ENCODE data around the gene KAZN.

KAZN gene

DNA sequence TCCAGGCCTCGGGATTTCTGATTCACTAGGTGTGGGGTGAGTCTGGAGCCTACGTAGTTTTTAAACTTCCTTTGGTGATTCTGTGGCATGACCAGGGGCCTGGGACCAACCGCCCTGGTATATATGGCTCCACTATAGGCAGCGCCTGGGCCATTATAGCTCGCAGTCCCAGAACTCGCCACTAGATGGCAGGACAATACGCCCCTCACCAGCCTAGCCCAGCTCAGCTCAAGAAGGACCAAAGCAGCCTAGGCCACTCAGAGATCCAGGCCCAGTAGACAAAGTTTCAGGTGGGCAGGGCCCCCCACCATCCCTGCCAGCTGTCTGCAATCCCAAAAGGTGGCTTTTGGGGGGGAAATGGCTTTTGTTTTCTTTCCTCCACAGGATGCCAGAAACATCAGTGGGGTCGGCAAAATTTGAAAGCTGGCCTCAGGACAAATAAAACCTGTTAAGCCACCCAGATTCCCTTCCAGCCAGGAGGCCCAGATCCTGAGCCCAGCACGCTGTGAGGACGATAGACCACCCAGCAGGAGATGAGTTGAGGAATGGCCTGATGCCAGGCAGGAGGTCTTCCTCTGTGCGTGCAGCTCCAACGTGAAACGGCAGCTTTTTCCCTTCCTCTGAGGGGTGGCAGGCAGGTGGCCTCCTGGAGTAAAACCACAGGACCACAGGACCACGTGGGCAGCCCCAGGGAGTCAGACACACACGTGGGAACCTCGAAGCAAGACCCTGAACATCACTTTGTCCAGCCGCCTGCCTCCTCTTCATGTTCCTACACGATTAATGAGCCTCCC is 530.2 kb downstream of the KAZN start:
- peak; percentile 72 for DNase-seq
- Histone ChIP-seq H3K4me1 (ENCODE audit: low read length) (peaks cover 11% of the 10 kb centered on the region; the same call in 1 of the 2 replicates), H3K4me2 (ENCODE audit: low read depth, low read length) (no peak overlapping the region), H3K4me3 (ENCODE audit: low read length) (no peak overlapping the region), H2AFZ (ENCODE audit: low read length) (no peak overlapping the region), H3K79me2 (ENCODE audit: low read length) (no peaks in the 10 kb centered on the region), H3K9ac (ENCODE audit: low read length) (no peak overlapping the region), H3K9me3 (replicated peaks; ENCODE audit: insufficient read depth, low read length) (no peaks in the 10 kb centered on the region), H4K20me1 (ENCODE audit: insufficient read depth, low read length) (no peaks in the 10 kb centered on the region), H3K9me2 (replicated peaks; ENCODE audit: insufficient read depth, low read length) (no peaks in the 10 kb centered on the region), H3F3A (ENCODE audit: insufficient read depth, low read length) (no peaks in the 10 kb centered on the region), H3K36me3 (replicated peaks; ENCODE audit: insufficient read depth, low read length) (no peaks in the 10 kb centered on the region), H3K27me3 (replicated peaks; ENCODE audit: insufficient read depth, low read length) (no peaks in the 10 kb centered on the region), H3K27ac (ENCODE audit: low read length) (no peak overlapping the region)
- TF ChIP-seq EZH2phosphoT487 (IDR thresholded peaks at IDR 0.05; ENCODE audit: low read length), result no peak
- TF ChIP-seq, protein P1, sequence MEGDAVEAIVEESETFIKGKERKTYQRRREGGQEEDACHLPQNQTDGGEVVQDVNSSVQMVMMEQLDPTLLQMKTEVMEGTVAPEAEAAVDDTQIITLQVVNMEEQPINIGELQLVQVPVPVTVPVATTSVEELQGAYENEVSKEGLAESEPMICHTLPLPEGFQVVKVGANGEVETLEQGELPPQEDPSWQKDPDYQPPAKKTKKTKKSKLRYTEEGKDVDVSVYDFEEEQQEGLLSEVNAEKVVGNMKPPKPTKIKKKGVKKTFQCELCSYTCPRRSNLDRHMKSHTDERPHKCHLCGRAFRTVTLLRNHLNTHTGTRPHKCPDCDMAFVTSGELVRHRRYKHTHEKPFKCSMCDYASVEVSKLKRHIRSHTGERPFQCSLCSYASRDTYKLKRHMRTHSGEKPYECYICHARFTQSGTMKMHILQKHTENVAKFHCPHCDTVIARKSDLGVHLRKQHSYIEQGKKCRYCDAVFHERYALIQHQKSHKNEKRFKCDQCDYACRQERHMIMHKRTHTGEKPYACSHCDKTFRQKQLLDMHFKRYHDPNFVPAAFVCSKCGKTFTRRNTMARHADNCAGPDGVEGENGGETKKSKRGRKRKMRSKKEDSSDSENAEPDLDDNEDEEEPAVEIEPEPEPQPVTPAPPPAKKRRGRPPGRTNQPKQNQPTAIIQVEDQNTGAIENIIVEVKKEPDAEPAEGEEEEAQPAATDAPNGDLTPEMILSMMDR (IDR thresholded peaks at IDR 0.05; ENCODE audit: low read length), result peak; percentile 89
- no peak for TF ChIP-seq EZH2 (optimal IDR thresholded peaks at IDR 0.05; ENCODE audit: low read depth, low read length)

- TF ChIP-seq, protein P1 (IDR thresholded peaks at IDR 0.05; ENCODE audit: low read length), result no peak
- no peak for TF ChIP-seq EZH2 (optimal IDR thresholded peaks at IDR 0.05; ENCODE audit: low read depth, low read length)
- no peak for TF ChIP-seq EZH2phosphoT487 (IDR thresholded peaks at IDR 0.05; ENCODE audit: low read length)
- Histone ChIP-seq H2AFZ (ENCODE audit: low read length) (no peak overlapping the region), H3K36me3 (replicated peaks; ENCODE audit: insufficient read depth, low read length) (no peaks in the 10 kb centered on the region), H3K4me3 (ENCODE audit: low read length) (no peak overlapping the region), H3K4me2 (ENCODE audit: low read depth, low read length) (no peak overlapping the region), H3K4me1 (ENCODE audit: low read length) (peaks cover 11% of the 10 kb centered on the region; the same call in 1 of the 2 replicates), H4K20me1 (ENCODE audit: insufficient read depth, low read length) (no peaks in the 10 kb centered on the region), H3K9me3 (replicated peaks; ENCODE audit: insufficient read depth, low read length) (no peaks in the 10 kb centered on the region), H3K27ac (ENCODE audit: low read length) (no peak overlapping the region), H3K79me2 (ENCODE audit: low read length) (no peaks in the 10 kb centered on the region), H3K27me3 (replicated peaks; ENCODE audit: insufficient read depth, low read length) (no peaks in the 10 kb centered on the region), H3K9ac (ENCODE audit: low read length) (no peak overlapping the region), H3F3A (ENCODE audit: insufficient read depth, low read length) (no peaks in the 10 kb centered on the region), H3K9me2 (replicated peaks; ENCODE audit: insufficient read depth, low read length) (no peaks in the 10 kb centered on the region)
- DNase-seq, result no peak
These were observed 531.5 kb downstream of the KAZN start for GRCh38 chr1:15129944-15130343.

- Histone ChIP-seq H3K9ac (ENCODE audit: low read length) (no peak overlapping the region), H3K9me2 (replicated peaks; ENCODE audit: insufficient read depth, low read length) (no peaks in the 10 kb centered on the region), H4K20me1 (ENCODE audit: insufficient read depth, low read length) (no peaks in the 10 kb centered on the region), H3K27ac (ENCODE audit: low read length) (no peak overlapping the region), H3K79me2 (ENCODE audit: low read length) (no peaks in the 10 kb centered on the region), H3K9me3 (replicated peaks; ENCODE audit: insufficient read depth, low read length) (no peaks in the 10 kb centered on the region), H3K27me3 (replicated peaks; ENCODE audit: insufficient read depth, low read length) (no peaks in the 10 kb centered on the region), H3F3A (ENCODE audit: insufficient read depth, low read length) (no peaks in the 10 kb centered on the region), H3K4me2 (ENCODE audit: low read depth, low read length) (no peak overlapping the region), H2AFZ (ENCODE audit: low read length) (no peak overlapping the region), H3K4me3 (ENCODE audit: low read length) (no peak overlapping the region), H3K4me1 (ENCODE audit: low read length) (peaks cover 11% of the 10 kb centered on the region; the same call in 1 of the 2 replicates), H3K36me3 (replicated peaks; ENCODE audit: insufficient read depth, low read length) (no peaks in the 10 kb centered on the region)
- TF ChIP-seq, protein P1 (IDR thresholded peaks at IDR 0.05; ENCODE audit: low read length), result no peak
- no peak for TF ChIP-seq EZH2 (optimal IDR thresholded peaks at IDR 0.05; ENCODE audit: low read depth, low read length)
- TF ChIP-seq EZH2phosphoT487 (IDR thresholded peaks at IDR 0.05; ENCODE audit: low read length), result no peak
- no peak for DNase-seq
These were observed 532.1 kb downstream of the KAZN start for GRCh38 chr1:15130607-15131006.

All from MM.1S (cell line).